Measurements from ENCODE around the gene SMCO3.

SMCO3 gene

GRCh38 chr12:14777271-14777670 is 36.7 kb downstream of the SMCO3 start:
- Histone ChIP-seq H2AFZ (ENCODE audit: low read depth, low read length, severe bottlenecking) (no peak overlapping the region), H3K36me3 (ENCODE audit: low read length) (no peaks in the 10 kb centered on the region), H3K79me2 (ENCODE audit: insufficient read depth, low read length) (no peaks in the 10 kb centered on the region), H4K20me1 (ENCODE audit: low read depth, low read length) (no peaks in the 10 kb centered on the region), H3K4me3 (ENCODE audit: insufficient read depth, low read length, poor library complexity, severe bottlenecking) (no peak overlapping the region), H3F3A (ENCODE audit: insufficient read depth) (peaks cover 18% of the 10 kb centered on the region), H3K9ac (ENCODE audit: low read length) (no peak overlapping the region), H3K27me3 (ENCODE audit: low read length) (no peaks in the 10 kb centered on the region), H3K9me3 (ENCODE audit: insufficient read depth, low read length) (no peaks in the 10 kb centered on the region), H3K27ac (ENCODE audit: low read depth, low read length) (no peak overlapping the region), H3K4me2 (ENCODE audit: low read depth, low read length, poor library complexity, severe bottlenecking) (no peak overlapping the region), H3K9me2 (replicated peaks; ENCODE audit: insufficient read depth, low read length) (no peaks in the 10 kb centered on the region)
- TF ChIP-seq CTCF (IDR thresholded peaks at IDR 0.05; ENCODE audit: insufficient read depth, low read length, poor library complexity, severe bottlenecking): no peak
- TF ChIP-seq EZH2phosphoT487 (conservative IDR thresholded peaks at IDR 0.05; ENCODE audit: low read length): no peak

GRCh38 chr12:14776236-14776961 is 37.6 kb downstream of the SMCO3 start:
- Histone ChIP-seq H3K27me3 (ENCODE audit: low read length) (no peaks in the 10 kb centered on the region), H3K9me3 (ENCODE audit: insufficient read depth, low read length) (no peaks in the 10 kb centered on the region), H3F3A (ENCODE audit: insufficient read depth) (peaks cover 24% of the 10 kb centered on the region), H3K9ac (ENCODE audit: low read length) (no peak overlapping the region), H2AFZ (ENCODE audit: low read depth, low read length, severe bottlenecking) (no peak overlapping the region), H3K4me2 (ENCODE audit: low read depth, low read length, poor library complexity, severe bottlenecking) (no peak overlapping the region), H3K79me2 (ENCODE audit: insufficient read depth, low read length) (no peaks in the 10 kb centered on the region), H3K4me3 (ENCODE audit: insufficient read depth, low read length, poor library complexity, severe bottlenecking) (no peak overlapping the region), H3K27ac (ENCODE audit: low read depth, low read length) (no peak overlapping the region), H3K36me3 (ENCODE audit: low read length) (no peaks in the 10 kb centered on the region), H4K20me1 (ENCODE audit: low read depth, low read length) (no peaks in the 10 kb centered on the region), H3K9me2 (replicated peaks; ENCODE audit: insufficient read depth, low read length) (no peaks in the 10 kb centered on the region)
- no peak for TF ChIP-seq EZH2phosphoT487 (conservative IDR thresholded peaks at IDR 0.05; ENCODE audit: low read length)
- peak; percentile 21 for TF ChIP-seq CTCF (IDR thresholded peaks at IDR 0.05; ENCODE audit: insufficient read depth, low read length, poor library complexity, severe bottlenecking)

GRCh38 chr12:14775636-14775980 is 38.4 kb downstream of the SMCO3 start:
- Histone ChIP-seq H2AFZ (ENCODE audit: low read depth, low read length, severe bottlenecking) (peak overlapping the region; percentile 5), H3K27me3 (ENCODE audit: low read length) (no peaks in the 10 kb centered on the region), H3K79me2 (ENCODE audit: insufficient read depth, low read length) (no peaks in the 10 kb centered on the region), H3K4me2 (ENCODE audit: low read depth, low read length, poor library complexity, severe bottlenecking) (peak overlapping the region; percentile 60), H3K36me3 (ENCODE audit: low read length) (no peaks in the 10 kb centered on the region), H3K27ac (ENCODE audit: low read depth, low read length) (no peak overlapping the region), H3K9ac (ENCODE audit: low read length) (no peak overlapping the region), H3K4me3 (ENCODE audit: insufficient read depth, low read length, poor library complexity, severe bottlenecking) (no peak overlapping the region), H4K20me1 (ENCODE audit: low read depth, low read length) (no peaks in the 10 kb centered on the region), H3K9me3 (ENCODE audit: insufficient read depth, low read length) (no peaks in the 10 kb centered on the region), H3F3A (ENCODE audit: insufficient read depth) (peaks cover 32% of the 10 kb centered on the region), H3K9me2 (replicated peaks; ENCODE audit: insufficient read depth, low read length) (no peaks in the 10 kb centered on the region)
- TF ChIP-seq CTCF (IDR thresholded peaks at IDR 0.05; ENCODE audit: insufficient read depth, low read length, poor library complexity, severe bottlenecking) (no peak), EZH2phosphoT487 (conservative IDR thresholded peaks at IDR 0.05; ENCODE audit: low read length) (no peak)

All from SU-DHL-6 (cell line).